ENCODE results near the gene PCDHB5.
"Not testable (repeated sequence)": the region's sequence is repeated elsewhere in the genome, so short reads cannot be mapped to it uniquely, and the experiment has no call there.

GRCh38 chr5:141151632-141152031, 16.6 kb downstream of the PCDHB5 start:
- TF ChIP-seq, protein P1, sequence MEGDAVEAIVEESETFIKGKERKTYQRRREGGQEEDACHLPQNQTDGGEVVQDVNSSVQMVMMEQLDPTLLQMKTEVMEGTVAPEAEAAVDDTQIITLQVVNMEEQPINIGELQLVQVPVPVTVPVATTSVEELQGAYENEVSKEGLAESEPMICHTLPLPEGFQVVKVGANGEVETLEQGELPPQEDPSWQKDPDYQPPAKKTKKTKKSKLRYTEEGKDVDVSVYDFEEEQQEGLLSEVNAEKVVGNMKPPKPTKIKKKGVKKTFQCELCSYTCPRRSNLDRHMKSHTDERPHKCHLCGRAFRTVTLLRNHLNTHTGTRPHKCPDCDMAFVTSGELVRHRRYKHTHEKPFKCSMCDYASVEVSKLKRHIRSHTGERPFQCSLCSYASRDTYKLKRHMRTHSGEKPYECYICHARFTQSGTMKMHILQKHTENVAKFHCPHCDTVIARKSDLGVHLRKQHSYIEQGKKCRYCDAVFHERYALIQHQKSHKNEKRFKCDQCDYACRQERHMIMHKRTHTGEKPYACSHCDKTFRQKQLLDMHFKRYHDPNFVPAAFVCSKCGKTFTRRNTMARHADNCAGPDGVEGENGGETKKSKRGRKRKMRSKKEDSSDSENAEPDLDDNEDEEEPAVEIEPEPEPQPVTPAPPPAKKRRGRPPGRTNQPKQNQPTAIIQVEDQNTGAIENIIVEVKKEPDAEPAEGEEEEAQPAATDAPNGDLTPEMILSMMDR (IDR thresholded peaks at IDR 0.05): not testable (repeated sequence)
- not testable (repeated sequence) for TF ChIP-seq POLR2A (IDR thresholded peaks at IDR 0.05)
